ENCODE measurements around the gene PPAT.

DNA sequence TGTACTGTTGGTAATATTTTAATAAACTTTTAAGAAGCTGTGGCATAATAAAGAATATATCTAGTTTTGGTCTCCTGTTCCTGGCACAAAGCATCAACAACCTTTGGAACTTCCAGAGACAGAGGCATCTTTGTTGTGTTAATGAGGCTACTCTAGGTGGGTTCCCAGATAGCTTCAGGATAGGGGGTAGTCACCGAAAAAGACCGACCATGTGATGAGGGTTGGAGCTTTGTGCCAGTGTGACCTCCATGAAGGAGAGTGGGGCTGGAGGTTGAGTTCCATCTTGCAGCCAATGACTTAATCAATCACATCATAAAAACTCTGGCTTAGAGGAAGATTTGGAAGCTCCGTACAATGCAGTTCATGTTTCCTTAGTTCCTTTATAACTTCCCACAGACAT, 9.9 kb downstream of the PPAT start:
- TF ChIP-seq, protein P1, sequence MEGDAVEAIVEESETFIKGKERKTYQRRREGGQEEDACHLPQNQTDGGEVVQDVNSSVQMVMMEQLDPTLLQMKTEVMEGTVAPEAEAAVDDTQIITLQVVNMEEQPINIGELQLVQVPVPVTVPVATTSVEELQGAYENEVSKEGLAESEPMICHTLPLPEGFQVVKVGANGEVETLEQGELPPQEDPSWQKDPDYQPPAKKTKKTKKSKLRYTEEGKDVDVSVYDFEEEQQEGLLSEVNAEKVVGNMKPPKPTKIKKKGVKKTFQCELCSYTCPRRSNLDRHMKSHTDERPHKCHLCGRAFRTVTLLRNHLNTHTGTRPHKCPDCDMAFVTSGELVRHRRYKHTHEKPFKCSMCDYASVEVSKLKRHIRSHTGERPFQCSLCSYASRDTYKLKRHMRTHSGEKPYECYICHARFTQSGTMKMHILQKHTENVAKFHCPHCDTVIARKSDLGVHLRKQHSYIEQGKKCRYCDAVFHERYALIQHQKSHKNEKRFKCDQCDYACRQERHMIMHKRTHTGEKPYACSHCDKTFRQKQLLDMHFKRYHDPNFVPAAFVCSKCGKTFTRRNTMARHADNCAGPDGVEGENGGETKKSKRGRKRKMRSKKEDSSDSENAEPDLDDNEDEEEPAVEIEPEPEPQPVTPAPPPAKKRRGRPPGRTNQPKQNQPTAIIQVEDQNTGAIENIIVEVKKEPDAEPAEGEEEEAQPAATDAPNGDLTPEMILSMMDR (IDR thresholded peaks at IDR 0.05): no peak
- TF ChIP-seq POLR2AphosphoS5 (IDR thresholded peaks at IDR 0.05): no peak

Measured in prostate gland (tissue), 2 donors.